GM19395 (cell line): ENCODE data around the gene CCR8.

Experiments used
- ATAC-seq: cut with Tn5 transposase; IDR thresholded peaks from one replicate; pipeline ENCODE4 v1.9.1; 2021; ENCODE audit warnings: mild to moderate bottlenecking, moderate library complexity; ENCODE audit not compliant: unreplicated experiment

CCR8 gene, protein sequence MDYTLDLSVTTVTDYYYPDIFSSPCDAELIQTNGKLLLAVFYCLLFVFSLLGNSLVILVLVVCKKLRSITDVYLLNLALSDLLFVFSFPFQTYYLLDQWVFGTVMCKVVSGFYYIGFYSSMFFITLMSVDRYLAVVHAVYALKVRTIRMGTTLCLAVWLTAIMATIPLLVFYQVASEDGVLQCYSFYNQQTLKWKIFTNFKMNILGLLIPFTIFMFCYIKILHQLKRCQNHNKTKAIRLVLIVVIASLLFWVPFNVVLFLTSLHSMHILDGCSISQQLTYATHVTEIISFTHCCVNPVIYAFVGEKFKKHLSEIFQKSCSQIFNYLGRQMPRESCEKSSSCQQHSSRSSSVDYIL

DNA sequence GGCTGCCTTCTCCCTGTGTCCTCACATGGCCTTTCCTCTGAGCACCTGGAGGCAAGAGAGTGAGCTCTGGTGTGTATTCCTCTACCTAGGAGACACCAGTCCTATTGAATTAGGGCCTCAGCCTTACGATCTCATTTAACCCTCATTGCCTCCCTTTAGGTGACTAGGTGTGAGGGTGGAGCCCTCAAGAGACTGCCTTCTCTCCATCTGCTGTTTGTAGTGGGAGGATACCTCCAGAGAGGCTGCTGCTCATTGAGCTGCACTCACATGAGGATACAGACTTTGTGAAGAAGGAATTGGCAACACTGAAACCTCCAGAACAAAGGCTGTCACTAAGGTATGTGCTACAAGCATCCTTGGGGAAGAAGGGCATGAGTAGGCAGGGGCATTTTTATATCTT lies at the start of gene CCR8:
Gene CCR8, plus strand, starts transcription at position 217 of the 400 bp plus-strand sequence. CDS start 2,623 bp downstream, outside the sequence.
- ATAC-seq: no peak

DNA sequence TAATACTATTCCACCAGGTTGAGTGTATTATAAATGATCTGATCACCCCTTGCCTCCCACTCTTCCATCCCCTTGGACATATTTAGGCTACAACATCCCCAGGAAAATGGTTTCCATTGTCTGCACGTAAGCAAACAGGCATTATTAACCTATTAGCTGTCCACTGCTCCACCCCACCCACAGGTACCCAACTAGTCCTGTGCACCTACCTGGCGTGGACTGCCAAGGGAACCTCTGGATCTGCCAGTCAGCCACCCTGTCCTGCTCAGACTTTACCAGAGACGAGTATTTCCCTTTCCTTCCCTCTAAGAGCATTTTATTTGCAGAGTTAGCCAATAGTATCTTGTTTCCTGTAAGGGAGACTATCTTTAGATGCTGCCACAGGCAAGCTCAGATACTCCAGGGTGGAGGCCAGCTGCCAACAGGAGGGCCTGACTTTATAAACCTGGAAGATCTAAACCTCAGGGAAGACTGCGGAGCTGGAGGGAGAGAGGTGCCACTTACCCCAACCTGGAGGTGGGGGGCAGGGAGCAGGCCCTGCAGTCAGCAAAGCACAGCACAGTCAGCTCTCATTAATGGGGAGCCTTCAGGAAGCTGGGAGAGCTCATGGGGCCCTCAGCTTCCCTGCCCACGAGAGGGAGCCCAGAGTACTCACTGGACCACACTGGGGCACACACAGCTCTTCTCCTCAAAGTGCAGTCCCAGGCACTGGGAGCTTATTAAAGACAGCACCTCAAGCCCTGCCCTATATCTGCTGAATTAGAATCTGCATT lies 49.6 kb upstream of the CCR8 start, which contains the start of gene CX3CR1:
Gene CX3CR1, minus strand, starts transcription at position 292 of the 773 bp plus-strand sequence. CDS start 13,527 bp downstream, outside the sequence.
- ATAC-seq: no peak

DNA sequence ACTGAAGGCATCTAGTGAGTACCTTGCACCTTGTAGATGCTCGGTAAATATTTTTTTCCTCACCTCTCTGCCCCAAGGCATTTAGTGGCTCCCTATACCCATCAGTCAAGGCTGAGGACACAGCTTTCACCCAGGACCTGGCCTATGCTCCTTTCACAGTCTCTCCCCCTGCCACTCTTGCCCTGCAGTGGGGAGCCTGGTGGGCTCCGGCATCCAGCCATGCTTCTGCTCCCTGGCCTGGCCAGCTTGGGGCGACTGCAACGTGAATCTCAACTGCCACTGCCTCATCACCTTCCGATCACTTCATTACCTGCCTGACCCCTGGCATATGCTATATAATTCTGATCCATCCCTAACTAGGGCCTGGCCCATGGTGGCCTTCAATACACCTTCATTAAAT lies 48.9 kb upstream of the CCR8 start:
- no peak for ATAC-seq

DNA sequence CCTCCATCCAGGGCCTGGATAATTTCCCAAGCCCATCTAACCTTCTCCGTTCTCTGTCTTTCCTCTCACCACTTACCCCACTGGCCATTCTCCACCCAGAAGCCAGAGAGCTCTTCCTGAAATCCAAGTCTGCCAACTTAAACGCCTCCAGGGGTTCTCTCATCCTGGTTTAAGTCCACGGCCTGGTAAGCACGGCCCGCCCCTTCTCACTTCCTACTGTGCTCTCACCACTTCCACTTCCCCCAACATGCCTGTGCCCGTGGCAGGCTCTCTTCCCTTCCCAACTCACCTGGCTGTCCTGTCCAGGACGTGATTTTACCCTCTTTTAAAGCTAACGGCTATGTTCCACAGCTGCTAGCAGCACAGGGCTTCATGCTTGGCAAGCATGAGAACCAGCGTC lies 48.0 kb upstream of the CCR8 start:
- no peak for ATAC-seq

DNA sequence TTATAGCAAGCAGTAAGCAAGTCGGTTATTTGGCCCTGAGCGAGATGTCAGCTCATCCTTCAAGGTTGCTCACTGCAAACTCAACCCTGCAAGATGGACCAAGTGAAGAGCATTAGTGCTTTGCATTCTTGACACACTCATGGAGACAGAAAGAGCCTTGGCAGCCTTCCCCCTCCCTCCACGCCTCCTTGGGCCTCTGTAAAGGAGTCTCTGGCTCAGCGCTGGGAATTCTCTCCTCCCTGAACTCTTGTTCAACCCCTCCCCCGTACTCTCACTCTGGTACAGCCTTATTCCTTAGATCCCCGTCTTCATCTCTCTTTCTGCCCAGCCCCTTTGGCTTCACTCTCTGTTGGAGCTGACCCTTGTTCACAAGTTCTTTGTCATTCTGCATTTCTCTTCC lies 47.5 kb upstream of the CCR8 start:
- no peak for ATAC-seq

DNA sequence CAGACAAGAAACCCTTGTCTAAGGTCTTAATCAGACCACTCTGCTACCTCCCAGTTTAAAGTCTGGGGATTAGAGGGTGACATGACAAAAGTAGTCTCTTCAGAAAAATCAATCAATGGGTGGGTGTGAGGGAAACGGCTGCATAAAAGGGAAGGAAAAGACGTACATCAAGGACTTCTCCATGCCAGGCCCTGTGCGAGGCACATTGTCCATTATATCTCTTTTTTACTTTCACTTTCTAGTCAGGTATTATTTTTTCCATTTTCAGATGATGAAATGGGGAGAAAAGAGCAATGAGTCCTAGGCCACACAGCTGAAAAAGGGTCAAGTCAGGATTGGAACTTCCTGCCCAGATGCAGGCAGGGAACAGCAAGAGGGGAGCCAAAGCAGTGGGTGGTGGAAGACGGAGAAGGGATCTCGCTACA lies 45.0 kb upstream of the CCR8 start:
- no peak for ATAC-seq

DNA sequence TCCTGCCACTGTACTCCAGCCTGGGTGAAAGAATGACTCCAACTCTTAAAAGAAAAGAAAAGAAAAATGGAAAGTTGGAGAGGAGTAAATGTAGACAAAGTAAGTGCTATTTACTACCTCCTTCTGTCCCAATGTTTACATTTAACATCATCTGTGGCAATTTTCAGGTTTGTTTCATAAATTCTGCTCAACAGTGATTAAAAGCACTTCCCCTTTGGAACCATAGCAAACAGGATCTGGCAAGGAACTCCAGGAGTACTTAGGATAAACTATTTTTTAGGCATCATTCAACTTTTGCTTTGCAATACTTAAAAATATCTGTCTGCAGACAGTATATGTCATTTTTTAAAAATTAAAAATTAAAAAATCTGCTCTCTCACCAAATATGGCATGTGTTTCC lies 44.2 kb upstream of the CCR8 start:
- no peak for ATAC-seq

DNA sequence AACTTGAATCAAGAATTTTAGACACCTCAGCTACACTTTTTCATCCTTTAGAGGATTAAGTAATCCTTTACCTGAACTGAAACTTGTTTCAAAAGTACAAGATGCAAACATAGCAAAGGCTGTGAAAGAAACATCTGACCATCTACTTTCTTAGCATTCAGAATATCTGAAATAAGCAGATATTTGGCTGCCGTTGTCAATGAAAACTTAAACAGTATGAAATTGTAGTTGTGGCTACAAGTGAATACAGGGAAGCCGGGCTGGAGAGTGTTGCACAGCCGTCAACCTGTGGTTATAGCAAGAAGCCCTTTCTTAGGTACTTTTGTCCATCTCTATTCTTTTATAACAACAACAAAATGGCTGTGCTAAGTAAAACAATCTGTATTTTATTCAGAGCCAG lies 42.7 kb upstream of the CCR8 start:
- no peak for ATAC-seq

DNA sequence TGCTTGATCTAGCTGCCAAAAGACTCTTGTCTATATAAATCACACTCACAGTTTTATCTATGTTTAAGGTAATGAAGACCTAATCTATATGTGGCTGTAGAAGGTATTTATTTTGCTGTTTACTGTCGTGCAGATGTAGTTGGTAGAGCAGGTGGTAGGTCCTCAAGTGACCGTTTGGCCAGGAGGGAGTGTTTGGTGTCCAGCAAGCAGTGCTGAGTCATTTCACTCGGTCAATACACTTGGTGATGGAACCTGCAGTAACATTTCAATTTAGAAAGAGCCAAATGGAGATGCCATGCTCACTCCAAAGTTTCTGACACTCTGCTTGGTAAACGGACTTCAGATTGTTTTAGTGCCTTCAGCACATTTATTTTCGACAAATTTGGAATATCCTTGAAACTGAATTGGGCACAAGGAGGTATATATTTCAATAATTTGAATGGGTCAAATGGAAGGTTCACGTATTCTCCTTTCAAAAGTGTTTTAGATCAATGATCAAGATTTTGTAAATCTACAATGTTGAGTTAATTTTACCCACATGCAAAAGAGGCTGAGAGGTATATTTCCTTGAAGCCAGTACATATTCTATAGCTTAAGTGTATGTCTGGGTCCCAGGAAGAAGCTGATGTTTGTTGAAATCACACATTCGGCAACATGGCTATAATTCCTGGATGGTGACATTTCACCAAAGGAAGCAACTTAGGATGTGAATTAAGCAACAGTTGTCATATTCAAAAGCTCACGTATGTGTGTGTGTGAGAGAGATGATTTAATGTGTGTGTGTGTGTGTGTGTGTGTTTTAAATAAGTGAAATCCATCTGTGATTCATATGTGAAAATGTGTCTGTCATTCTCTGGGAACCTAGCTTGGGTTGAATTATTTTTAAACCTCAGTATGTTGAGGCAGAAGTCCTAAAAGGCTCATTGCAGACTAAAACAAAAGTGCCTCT lies 42.0 kb upstream of the CCR8 start:
- no peak for ATAC-seq

DNA sequence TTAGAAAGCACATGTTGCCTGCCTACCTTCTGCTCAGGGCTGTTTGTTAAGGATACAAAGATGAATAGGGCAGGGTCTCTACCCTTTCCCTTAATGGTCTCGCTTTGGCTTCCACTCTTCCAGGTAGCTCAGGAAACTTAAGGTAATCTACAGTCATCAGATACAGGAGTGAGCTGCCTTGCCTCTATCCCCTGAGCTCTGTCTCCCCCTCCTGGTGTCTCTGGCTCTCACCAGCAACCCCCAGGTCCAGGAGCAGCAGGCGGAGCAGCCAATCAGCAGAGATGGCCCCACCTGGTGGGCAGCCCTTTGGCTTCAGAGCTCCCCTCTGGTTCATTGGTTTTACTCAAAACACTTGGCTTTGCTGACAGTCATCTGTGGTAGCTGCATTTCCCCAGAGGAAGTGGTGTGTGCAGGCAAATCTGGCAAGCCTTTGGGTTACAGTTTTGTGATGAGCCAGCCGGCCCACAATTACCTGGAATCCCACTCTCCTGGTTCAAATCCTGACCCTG lies 41.2 kb upstream of the CCR8 start:
- peak; percentile 96 for ATAC-seq

DNA sequence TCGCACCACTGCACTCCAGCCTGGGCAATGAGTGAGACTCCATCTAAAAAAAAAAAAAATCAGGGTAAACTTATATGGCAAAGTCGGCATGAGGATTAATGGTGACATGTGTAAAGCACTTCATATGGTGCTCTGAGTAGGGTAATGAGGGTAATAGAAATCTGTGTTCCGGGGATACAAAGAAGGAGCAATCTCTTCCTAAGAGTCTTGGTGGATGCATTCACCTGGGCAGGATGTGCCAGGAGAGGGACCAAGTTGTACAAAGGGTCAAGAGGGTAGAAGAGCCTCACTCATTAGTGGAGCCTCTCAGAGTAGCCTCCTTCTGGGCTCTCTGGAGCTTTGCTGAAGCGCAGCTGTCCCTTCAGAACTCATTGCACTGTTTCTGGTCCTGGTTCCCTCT lies 40.4 kb upstream of the CCR8 start:
- ATAC-seq: no peak

DNA sequence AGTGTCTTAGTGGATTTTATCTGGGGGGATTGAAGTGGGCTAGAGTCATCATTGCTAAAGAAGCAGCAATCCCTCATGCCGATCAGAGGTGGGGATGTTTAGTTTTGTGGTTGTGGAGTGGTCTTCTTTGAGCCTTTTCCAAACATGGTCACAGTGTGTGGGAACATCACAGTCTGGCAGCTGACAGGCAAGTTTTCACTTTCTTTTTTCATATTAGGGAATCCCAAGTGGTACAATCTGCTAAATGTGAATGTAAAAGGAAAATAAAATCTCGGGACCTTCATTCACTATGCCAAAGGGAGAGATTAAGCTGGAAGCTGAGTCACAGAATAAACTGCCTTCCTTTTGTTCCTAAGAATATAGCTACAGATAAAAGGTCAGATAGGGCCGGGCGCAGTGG lies 39.3 kb upstream of the CCR8 start:
- no peak for ATAC-seq

DNA sequence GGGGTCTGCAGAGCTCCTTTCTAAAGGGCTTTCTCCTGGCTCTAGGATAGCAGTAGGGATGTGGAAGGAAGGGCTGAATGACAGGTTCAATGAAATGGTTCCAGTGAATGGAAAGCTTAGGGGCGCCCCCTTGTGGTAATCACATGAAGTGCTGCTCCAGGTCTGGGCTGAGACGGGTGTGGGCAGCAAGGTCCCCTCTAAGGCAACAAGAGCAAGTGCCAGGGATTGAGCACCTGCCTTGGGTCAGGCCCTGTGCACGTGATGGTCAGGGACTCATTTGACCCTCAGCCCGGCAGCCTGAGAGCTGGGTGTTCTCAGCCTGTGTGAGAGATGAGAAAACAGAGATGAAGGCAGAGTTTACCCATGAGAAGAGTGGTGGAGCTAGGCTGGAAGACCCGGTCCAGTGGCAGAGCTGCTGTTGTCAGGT lies 37.6 kb upstream of the CCR8 start:
- peak; percentile 22 for ATAC-seq

DNA sequence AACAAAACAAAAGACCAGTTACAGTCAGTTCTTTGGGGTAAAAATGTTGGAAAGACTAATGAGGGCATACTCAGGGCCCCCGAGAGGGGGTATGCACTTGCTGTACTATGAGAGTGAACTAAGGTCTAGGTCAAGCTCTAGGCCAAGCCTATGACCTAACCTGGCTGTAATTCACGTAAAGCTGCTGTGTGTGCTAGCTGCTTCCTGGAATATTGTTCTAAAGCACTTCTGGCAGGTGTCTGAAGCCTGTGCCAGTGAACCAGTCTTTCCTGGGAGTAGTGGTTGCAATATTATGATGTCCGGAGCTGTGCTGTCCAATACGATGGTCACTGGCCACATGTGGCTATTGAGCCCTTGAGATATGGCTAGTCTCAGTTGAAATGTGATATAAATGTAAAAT lies 36.5 kb upstream of the CCR8 start:
- no peak for ATAC-seq

DNA sequence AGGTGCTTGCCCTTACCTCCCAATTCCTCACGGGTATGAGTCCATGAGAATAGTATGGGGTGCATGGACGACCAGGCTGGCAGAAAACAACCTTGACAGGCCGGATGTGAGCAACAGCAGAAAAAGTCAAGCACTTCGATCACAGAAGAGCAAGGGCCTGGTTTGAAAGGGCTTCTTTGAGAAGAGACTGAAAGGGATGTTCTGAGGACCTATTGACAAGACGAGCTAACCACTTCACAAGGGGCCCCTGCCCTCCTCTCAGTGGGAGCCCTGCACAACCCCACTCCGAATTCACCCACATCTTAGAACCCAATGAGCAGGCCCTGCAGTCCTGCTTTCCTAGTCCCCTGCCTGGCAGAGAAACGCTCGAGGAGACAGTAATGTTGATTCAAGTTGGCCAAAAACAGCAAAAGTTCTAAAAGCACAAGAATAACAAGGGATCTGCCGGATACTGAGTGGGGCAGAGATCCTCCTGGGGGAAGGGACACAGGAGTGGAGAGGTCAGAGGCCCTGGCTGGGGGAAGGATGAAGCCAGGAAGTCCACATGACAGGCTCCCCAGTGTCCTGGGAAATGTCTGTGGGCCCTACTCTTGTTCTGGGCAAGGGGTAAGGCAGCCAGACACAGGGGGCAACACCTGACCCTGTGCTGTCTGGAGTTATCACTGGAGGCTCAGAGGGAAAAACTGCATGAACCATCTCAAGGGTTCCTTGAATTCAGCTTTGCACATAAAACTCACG lies 34.9 kb upstream of the CCR8 start:
- no peak for ATAC-seq

DNA sequence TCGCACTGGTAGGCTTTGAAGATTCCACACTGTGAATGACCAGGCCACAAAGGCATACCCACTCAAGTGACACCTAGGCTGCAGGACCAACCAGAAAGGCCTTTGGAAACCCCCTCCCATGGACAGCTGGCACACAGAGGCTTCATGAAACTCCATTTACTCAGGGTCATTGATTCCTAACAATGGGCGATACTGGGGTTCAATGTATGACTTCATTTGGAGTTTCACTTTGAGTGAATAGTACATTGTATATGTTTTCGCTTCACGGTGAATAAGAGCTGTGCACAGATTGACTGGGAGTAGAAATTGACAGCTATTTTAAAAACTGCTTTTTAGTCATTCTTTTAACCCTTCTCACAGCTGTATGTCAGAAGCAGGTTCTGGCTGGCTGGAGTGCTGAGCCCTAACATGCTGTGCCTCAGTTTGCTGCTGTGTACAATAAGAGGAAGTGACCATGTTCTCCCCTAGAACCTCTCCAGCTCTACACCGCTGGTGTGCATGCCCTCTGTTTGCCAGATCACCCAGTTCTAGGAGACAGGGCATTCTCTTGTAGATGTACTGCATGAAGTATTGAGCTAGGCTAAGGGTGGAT lies 34.2 kb upstream of the CCR8 start:
- peak; percentile 89 for ATAC-seq

DNA sequence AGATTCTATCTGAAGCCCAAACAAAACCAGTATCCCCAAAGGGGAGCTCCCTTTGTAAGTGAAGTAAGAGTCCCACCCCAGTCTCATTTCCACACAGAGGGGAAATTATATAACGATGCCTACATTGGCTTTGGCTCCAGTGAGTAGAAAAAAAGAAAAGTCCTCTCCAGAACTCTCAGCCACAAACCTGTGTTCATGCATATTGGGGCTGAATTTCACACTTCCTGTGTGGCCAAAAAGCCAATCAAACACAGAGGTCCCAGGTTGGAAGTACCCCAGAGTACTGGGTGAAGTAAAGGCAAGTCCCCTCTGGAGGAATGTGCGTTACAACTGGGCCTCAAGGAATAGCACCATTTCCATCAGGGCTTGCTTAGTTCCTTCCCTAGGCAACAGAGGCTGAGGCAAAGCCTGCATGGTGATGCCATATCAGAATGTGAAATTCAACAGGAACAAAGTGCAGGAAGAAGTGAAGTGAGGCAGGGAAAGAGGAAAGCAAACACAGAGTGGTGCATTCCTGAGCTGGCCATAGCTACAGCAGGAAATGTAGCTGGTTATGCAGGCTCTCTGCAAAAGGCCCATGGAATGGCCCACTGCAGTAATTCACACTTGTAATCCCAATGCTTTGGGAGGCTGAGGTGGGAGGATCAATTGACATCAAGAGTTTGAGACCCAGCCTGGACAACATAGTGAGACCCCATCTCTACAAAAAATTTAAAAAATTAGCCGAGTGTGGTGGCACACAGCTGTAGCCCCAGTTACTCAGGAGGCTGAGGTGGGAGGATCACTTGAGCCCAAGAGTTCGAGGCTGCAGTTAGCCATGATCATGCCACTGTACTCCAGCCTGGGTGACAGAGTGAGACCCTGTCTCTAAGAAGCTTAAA lies 33.1 kb upstream of the CCR8 start:
- ATAC-seq: no peak

DNA sequence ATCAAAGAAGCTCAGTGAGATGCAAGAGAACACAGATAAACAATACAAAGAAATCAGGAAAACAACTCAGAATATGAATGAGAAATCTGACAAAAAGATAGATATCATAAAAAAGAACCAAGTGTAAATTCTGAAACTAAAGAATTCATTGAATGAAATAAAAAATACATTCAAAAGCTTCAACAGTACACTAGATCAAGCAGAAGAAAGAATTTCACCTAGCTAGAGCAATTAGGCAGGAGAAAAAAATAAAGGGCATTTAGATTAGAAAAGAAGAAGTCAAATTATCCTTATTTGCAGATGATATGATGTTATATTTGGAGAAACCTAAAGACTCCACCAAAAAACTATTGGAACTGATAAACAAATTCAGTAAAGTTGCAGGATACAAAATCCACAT lies 30.2 kb upstream of the CCR8 start:
- no peak for ATAC-seq

DNA sequence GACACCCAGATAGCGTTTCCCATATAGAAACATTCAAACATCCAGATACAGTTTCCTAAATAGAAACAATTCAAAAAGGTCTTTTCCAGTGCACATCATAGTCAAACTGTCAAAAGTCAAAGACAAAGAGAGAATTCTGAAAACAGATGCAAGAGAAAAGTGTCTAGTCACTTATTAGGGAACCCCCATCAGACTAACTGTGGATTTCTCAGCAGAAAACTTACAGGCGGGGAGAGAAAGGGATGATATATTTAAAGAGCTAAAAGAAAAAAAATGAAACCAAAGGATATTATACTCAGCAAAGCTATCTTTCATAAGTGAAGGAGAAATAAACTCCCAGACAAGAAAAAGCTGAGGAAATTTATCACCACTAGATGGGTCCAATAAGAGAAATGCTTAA lies 27.3 kb upstream of the CCR8 start:
- ATAC-seq: no peak
